GM19372 (cell line): ENCODE measurements around the gene GLB1L2.

Source experiments
- ATAC-seq: cut with Tn5 transposase; IDR thresholded peaks from one replicate; pipeline ENCODE4 v1.9.1; 2021; ENCODE audit warnings: mild to moderate bottlenecking, low read depth, moderate library complexity; ENCODE audit not compliant: unreplicated experiment

GLB1L2 gene

DNA sequence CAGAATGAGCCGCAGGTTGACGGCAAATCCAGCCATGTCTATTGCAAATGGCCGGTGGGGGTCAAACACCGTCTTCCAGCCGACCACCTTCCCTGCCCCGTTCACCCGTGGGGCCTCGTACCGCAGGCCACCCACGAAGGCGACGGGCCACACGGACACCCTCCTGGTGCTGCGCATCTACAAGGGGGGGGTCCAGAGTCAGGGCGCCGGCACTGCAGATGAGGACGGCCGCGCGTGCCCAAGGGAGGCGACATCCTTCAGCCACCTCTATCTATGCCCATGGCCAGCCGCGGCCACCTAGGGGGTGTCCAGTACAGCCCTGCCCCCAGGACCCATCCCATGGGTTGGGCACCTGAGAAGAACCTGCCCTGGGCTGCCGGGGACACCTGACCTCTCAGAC, 51.0 kb downstream of the GLB1L2 start:
- no peak for ATAC-seq

DNA sequence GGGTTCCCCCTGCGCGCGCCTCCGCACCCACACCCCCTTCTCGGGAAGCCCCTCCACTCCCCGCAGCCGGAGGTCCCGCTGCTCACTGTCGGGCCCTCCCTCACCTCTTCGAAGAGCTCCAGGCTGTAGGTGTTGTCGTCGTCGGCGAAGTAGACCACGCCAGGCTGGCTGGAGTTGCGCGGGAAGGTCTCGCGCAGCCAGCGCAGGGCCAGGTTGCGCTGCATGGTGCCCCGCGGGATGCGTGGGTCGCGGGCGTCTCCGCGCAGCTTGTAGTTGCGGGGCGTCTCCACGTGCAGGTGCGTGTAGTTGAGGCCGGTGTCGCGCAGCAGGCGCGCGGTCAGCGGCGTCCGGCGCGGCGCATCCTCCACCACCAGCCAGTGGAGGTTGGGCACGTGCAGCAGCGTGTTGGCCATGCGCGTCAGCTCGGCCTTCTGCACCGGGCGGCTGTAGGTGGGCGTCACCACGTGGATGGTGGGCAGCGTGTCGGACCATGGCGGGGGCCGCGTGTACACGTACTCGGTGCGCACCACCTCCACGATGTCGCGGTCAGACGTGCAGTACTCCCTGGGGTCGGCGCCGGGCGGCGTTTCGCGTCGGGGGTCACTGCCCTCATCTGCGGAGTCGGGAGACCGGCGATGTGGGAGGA, 51.9 kb downstream of the GLB1L2 start:
- no peak for ATAC-seq

DNA sequence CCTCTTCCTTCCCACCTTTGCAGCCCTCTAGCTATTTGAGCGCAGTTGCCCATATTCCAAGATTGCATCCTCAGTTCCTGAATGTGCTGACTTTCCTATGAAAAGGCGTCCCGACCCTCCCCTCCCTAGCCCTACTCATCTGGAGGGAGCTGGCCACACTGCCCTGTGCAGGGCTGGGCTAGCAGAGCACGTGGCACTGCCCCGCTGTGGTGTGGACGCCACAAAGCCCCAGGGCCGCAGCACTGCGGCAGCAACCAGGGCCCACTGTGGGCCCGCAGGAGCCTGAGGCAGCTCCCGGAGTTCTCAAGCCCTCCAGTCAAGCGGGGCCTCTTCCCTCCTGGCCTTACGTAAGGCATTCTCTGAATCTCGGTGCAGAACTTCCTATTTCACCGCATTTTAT, 52.6 kb downstream of the GLB1L2 start:
- ATAC-seq: no peak

DNA sequence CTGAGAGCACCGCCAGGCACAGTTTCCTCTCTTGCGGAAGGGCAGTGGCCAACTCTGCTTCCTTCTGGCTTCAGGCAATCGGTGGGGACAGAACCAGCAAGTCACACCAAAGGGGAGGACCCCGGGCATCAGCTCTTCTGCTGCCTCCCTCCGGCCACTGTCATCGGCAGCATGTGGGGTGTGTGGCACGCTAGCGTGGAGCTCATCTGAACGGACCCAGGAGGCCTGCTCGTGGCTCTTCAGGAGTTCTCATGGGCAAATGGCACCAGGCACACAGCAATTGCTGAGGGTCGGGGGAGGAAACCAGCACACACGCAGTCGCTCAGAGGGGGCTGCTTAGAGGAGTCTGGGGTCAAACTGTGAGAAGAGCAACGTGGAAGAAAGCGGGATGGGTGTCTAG, 53.4 kb downstream of the GLB1L2 start:
- no peak for ATAC-seq

DNA sequence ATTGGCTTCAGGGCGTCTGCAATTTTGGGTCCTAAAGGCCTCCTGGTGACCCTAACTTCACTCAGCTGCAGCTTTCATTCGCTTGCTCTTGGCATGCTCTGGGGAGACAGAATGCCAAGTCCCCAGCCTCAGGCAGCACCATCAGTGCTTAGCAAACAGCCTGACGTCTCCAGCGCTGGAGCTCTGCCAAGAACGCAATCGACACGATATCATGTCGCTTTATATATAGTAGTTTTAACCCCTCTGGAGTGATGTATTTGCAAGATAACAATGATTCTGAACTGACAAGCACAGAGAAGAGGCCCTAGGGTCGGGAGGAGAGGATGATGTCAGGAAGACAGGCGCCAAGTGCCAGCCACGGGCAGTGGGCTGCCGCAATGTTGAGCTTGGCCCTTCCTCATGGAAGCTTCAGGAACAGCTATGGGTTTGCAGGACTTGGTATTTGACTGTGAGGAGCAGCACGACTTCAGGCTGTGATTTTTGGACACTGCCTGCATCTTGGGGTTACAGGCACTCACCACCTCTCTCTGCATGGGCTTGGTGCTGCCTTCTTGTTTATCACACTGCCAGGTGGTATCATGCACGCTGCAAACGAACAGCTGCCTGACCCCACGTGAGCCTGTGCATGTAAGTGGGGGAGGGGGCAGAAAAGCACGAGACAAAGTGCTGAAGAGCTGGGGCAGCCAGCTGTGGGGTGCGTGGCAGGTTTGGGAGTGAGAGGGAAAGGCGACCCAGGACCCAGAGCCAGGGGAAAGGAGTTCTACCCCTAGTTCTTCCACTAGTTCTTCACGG, 54.2 kb downstream of the GLB1L2 start:
- no peak for ATAC-seq

DNA sequence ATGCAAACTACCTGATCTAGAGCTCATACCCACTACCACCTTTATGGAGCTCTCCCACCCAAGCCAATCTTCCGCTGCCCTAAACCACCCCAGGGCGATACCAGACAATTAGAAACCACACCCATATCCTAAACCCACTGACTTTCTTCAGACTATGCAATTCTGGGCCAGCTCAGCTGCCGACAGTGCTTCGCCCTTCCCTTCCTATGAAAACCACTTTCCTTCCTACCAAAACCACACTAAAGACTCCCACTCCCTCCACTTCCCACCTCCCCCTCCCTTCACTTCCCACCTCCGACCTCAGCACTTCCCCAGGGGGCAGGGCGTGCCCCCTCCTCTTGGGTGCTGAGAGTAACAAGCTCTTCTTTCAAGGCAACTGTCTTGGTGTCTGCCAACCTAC, 55.2 kb downstream of the GLB1L2 start:
- ATAC-seq: no peak

DNA sequence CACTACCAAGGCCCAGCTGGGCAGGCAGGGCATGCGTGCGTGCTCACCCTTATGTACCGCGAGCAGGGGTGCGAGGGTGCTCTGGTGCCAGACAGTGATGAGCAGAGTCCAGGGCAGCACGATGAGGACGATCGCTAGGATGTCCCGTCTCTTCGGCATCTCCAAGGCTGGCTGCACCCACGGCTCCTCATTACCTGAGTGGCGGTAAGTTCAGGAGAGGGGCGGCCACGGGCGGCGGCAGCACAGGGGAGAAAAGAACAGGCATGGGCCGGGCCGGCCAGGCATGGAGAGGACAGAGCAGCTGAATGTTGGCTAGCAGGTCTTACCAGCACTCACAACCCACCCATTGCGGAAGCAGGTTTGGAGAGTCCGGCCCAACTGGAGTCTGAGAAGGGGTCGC, 55.7 kb downstream of the GLB1L2 start:
- ATAC-seq: no peak

DNA sequence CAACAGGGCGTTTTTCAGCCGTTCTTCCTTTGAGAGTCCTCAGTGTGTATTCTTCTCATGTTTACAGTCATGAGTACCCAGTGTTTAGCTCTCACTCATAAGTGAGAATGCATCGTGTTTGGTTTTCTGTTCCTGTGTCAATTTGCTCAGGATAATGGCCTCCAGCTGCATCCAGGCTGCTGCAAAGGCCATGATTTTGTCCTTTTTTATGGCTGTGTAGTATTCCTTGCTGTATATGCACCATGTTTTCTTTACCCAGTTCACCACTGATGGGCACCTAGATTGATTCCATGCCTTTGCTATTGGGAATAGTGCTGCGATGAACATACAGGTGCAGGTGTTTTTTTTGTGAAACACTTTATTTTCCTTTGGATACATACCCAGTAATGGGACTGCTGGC, 56.8 kb downstream of the GLB1L2 start:
- ATAC-seq: no peak

DNA sequence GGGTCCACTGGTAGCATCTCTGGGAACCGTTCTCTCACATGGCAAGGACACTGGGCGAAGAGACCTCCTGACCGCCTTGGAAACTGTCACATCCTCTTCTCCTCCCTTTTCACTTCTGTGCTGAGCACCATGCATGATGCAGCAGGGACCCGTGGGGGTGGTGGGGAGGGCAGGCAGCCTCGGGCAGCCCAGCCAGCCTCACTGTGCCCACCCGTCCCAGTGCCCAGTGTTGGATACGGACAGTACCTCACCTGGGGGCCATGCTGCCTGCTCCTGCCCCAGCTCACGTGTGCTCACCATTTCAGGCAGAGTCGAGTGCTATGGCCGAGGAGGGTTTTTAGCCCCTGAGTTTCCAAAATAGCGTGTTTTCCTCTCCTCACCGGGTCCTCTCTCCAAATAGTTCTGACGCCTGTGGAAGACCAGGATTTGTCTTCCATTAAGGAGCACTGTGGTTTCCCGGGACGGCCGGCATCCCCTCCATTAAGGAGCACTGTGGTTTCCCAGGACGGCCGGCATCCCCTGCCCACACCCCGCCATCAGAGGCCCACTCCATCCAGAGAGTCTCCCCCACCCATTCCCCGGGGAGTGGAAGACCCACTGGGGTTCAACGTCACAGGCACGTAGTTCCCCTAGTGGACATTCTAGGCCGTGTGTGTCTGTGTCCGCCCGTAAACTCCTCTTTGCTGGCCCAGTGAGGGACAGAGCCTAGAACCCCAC, 57.8 kb downstream of the GLB1L2 start:
- no peak for ATAC-seq

DNA sequence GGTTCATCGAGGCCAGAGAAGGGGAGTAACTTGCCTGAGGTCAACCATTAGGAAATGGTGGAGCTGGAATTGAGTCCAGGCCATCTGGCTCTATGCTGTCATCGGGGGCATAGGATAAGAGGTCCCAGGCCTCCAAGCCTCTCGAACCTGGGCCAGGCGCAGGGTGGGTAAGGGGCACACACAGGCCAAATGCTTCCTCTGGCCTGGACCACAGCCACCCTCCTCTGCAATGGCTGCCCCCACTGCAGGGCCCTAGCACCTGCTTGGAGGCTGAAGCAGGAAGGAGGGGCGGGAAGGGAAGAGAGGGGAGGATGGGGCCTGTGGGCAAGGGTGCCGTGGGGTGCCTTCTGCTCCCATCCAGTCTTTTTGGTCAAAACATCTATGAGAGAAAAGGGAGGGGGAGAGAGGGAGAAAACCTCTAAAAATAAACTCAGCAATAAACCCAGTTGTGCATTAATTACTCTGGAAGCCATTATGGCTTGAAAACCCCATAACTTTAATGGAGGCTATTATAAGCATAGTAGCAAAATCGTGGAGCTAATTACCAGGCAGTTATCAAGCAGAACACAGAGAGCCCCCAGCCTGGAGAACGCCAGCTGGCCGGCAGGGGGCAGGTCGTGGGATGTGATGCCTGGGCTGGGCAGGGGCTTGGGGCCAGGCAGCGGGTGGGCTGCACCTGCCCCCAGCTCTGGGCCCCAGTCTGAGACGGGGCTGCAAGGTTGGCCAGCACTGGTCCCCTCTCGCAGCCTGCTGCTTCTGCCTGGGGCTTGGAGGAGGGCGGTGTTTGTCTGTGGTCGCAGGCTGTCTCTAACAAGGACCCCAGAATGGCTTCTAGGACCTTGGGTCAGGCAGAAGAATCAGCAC, 59.1 kb downstream of the GLB1L2 start:
- ATAC-seq: no peak

DNA sequence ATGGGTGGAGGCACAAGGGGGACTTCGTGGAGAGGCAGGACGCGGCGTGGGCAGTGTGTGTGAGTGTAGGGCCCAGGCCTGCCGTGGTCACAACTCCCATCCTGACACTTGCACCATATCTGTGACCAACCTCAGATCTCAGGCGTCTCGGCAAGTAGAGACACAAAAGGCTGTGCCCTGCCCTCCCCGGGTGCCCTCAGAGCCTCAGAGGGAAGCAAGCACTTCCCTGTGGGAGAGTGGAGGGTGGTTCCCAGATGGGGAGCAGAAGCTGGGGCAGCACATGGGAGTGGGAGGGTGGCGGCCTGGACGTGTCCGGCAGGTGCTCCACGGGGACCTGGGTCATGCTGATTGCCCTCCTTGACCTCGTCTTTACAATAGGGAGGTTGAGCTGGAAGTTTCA, 59.9 kb downstream of the GLB1L2 start:
- no peak for ATAC-seq

DNA sequence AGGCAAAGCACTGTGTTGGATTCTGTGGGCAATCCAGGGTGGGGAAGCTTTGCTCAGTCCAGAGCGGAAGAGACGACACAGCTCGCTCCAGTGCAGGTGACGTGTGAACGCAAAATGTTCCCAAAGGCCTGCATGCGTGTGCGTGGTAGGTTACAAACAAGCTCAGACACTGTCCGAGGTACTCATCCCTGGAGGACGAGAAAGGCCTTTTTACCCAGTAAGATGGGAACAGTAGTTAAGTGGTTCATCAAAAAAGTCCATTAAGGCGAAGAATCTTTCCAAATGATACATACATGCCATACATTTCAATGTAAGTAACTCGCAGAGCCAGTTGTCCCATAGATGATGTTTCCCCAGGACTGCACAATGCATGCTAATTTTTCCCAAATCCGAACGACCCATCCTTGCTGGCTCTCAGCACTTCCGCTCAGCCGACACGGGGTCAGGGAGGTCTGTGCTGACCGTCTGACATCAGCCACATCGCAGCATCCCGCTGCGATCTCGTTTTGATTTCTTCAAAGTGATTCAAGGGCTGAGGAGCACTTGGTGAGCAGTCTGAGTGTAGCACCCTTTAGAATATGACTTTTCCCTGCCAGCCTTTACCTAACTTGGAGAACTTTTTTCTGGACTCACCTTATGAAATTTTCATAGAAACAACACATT, 61.3 kb downstream of the GLB1L2 start:
- ATAC-seq: no peak

DNA sequence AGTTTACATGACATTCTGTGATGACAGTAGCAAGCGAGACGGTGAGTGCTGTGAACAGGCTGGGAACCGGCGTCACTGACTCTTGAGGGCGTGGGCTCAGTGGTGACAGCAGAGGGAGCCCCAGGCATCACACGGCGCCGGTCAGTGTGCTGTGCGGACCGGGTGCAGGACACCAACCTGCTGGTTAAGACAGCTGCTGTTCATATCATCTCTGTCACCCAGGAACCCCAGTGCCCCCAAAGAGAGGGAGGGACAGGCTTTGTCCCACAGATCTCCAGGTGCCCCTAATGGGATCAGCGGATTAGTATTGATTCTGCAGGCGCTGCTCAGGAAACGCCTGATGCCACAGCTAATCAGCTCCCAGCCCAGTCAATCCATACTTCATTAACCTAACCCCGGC, 61.9 kb downstream of the GLB1L2 start:
- ATAC-seq: no peak

DNA sequence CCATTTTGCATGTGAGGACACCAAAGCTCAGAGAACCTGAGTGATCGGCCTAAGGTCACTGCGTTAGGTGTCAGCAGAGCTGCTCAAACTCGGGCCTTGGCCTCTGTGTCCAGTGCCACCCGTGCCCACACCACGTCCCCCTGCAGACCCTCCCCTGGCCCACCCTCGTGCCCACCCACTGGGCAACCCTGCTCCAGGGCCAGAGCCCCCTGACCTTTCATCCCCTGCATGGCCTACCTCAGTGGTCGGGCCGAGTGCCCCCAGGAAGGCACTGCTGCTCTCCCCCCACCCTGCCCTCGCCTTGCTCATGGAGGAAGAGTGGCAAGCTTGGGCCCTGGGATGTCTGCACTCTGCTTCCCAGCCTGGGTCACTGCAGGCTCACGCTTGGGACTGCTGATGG, 62.5 kb downstream of the GLB1L2 start:
- ATAC-seq: no peak

DNA sequence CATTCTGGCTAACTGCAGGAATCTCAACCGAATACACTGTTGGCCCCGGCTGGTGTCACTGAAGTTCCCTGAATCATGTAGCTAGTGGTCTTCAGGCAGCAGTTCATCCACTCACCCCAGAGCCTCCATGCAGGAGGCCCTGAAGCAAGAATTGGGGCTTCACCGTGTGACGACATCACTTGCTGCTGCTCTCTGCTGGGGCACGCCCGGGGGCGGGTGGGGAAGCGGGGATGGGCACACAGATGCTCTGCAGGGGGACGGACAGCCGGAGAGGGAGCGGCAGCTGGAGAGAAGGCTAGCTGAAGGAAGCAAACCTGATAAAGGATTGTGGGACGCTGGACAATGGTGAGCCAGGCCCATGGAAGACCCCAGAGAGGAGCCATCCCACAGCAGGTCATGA, 63.2 kb downstream of the GLB1L2 start:
- ATAC-seq: no peak

DNA sequence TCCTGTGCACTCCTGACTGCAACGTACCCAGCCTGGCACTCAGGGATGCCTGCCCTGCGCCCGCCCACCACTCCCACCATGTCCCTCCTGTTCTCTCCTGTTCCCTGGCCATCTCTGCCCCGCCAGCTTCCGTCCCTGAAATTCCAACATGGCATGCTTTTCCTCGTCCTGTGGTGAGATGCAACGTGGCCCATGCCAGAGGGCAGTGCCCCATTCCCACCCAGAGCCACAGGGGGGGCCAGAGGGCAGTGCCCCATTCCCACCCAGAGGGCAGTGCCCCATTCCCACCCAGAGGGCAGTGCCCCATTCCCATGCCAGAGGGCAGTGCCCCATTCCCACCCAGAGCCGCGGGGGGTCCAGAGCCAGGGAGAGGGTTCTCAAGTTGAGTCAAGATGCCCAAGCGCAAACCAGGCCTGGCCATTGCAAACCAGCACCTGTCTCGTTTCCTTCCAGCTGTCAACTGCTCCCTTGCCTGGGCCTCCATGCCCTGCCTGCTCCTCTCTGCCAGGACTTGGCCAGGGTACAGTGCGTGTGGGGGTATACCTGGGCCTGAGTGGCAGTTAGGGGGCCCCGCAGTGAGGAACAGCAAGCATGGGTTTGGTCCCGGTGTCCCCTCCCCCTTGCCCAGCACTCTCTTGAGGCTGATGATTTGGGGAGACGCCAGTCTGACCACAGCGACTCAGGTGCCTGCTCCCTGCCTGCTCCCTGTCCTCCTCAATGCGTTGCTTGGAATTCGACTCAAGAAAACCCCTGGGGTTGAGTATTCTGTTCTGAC, 65.7 kb downstream of the GLB1L2 start:
- ATAC-seq: no peak

DNA sequence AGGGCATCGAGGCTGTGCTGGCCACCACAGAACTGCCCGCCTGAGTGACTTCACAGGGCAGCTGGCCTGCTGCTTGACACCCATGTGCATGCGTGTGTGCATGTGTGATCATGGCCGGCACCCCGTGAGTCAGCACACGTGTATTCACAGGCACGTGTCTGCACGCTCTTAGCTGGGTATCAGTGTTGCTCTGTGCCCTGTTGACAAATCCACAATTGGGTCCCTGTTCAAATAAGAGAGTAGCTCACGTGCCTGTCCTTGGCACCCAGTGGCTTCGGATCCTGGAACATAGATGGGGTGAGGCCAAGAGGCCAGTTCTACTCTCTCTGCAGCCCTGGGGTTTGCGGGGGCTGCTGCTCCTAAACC, 66.3 kb downstream of the GLB1L2 start:
- ATAC-seq: no peak

DNA sequence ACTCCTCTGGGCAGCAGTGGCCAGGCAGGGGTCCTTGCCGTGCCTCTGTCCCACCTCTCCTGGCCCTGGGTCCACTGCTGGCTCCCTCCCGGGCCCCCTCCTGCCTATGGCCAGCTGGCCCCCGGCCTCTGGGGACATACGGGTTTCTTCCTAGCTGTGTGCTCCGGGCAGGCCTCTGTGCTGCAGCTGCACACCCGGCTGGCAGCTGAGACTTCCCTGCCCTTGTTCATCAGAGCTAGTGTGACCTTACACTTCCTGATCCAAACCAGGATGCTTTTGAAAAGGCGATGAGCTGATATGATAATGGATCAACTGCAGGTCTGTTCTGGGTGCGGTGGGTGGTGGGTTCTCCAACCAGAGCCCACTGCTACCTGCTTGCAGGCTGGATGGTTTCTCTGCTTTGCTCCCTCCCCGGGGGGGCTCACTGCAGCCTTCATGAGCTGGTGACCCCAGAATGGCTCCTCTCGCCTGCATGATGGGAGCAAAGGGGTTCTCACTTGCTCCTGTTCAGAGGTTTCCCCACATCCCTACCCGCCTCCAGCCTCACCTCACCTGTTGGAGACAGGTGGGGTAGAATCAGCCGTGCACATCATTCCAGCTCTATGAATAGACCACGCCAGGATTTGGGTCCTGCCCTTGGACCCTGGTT, 67.0 kb downstream of the GLB1L2 start:
- ATAC-seq: no peak

DNA sequence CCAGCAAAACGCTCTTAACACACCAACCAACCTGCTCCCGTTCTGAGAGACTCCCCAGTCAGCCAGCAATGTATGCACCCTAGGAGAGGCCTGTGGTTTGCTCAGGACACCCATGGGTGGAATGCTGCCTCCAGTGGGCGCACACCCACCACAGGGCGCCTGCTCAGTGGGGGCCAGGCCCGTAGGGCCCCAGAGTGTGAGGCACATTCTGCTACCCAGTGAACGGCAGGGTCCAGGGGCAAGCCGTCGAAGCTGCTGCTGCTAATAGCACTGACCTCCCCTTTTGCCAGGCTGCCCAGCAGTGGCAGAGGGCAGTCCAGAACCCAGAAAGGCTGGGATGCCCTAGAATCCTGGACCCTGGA, 67.5 kb downstream of the GLB1L2 start:
- no peak for ATAC-seq
